Measurements from ENCODE around the gene UMPS. TPM values are rescaled to one million over a fixed set of nuclear protein-coding genes. Genes with fewer than 3 reads are reported as not detected.
A peak's percentile ranks its signal among the peaks of the same experiment; 100 is the strongest.
"Not testable (repeated sequence)": the region's sequence is repeated elsewhere in the genome, so short reads cannot be mapped to it uniquely, and the experiment has no call there.

UMPS gene
- total RNA-seq, 4 donors from 2014 or later: 20.6 to 30.1 (median 24.8) TPM

DNA sequence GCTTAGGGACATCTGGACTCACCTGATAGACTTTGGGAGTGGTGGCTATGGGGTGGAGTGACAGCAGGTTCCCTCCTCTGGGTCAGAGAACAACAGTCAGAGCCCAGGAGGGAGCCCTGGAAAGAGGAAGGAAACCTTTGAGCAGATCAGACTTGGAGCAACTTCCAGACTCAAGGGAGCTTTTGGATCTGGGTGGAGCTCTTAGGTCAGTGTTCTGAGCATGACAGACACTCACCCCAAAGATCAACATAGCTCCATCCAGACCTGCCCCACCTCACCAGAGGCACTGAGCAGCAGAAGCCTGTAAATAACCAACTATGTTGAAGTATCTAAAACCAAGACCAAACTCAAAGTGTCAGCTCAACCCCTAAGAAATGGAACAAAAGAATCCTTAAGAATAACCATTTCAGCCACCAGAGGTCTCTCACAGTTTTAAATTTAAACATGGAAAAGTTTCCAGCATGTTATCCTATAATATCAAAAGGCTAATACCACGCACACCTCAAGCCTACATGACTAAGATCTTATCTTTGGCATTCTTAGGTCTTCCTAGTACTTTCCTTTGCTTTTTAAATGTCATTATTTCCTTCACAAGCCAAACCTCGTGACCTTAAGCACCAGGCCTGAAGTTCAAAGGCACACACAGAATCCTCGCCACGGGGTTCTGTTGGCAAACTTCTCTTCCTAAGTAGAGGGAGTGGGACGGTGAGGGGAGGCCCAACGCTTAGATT, 56.4 kb downstream of the UMPS start:
- no peak for DNase-seq (ENCODE audit: low spot score in 2 of 2)
- Histone ChIP-seq H3K4me3 (no peak overlapping the region), H3K27ac (peak overlapping the region; percentile 24), H3K9me3 (no peaks in the 10 kb centered on the region), H3K4me1 (peaks cover 74% of the 10 kb centered on the region), H3K27me3 (no peaks in the 10 kb centered on the region), H3K36me3 (no peaks in the 10 kb centered on the region)
- WGBS: 32% methylated on average over 6 of the region's 6 CpGs
- TF ChIP-seq, protein P1, sequence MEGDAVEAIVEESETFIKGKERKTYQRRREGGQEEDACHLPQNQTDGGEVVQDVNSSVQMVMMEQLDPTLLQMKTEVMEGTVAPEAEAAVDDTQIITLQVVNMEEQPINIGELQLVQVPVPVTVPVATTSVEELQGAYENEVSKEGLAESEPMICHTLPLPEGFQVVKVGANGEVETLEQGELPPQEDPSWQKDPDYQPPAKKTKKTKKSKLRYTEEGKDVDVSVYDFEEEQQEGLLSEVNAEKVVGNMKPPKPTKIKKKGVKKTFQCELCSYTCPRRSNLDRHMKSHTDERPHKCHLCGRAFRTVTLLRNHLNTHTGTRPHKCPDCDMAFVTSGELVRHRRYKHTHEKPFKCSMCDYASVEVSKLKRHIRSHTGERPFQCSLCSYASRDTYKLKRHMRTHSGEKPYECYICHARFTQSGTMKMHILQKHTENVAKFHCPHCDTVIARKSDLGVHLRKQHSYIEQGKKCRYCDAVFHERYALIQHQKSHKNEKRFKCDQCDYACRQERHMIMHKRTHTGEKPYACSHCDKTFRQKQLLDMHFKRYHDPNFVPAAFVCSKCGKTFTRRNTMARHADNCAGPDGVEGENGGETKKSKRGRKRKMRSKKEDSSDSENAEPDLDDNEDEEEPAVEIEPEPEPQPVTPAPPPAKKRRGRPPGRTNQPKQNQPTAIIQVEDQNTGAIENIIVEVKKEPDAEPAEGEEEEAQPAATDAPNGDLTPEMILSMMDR (IDR thresholded peaks at IDR 0.05): peak in 1 of 2 donors; percentile 11
- TF ChIP-seq POLR2A (IDR thresholded peaks at IDR 0.05): no peak

DNA sequence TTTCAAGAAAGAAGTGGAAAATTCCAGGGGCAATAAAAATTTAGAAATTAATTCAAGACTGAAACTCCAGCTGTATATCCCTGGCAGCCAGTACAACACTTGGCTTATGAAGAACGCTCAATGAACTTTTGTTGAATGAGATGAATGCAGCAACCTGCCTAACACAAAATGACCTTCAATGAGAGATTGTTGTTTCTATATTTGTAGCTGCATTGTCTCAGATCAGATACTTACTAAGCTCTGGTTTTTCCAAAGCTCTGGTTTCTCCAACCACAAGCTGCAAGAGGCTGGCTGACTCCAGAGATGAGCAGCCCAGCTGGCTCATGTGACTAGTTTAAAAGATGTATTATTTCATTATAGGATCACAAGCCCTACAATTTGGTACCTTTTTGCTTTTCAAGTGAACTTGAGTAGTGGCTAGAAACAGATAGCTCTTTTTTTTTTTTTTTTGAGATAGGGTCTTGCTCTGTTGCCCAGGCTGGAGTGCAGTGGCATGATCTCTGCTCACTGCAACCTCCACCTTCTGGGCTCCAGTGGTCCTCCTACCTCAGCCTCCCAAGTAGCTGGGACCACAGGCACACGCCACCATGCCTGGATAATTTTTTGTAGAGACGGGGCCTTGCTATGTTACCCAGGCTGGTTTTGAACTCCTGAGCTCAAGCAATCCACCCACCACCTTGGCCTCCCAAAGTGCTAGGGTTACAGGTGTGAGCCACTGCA, 57.4 kb downstream of the UMPS start:
- H3K27ac ChIP-seq: peak overlapping the region; percentile 45
- peaks cover 74% of the 10 kb centered on the region for H3K4me1 ChIP-seq
- DNase-seq (ENCODE audit: low spot score in 2 of 2): no peak
- 74% methylated on average over 3 of the region's 3 CpGs for WGBS
- H3K27me3 ChIP-seq: no peaks in the 10 kb centered on the region
- no peaks in the 10 kb centered on the region for H3K9me3 ChIP-seq
- no peaks in the 10 kb centered on the region for H3K36me3 ChIP-seq
- TF ChIP-seq POLR2A (IDR thresholded peaks at IDR 0.05): no peak
- no peak overlapping the region for H3K4me3 ChIP-seq

DNA sequence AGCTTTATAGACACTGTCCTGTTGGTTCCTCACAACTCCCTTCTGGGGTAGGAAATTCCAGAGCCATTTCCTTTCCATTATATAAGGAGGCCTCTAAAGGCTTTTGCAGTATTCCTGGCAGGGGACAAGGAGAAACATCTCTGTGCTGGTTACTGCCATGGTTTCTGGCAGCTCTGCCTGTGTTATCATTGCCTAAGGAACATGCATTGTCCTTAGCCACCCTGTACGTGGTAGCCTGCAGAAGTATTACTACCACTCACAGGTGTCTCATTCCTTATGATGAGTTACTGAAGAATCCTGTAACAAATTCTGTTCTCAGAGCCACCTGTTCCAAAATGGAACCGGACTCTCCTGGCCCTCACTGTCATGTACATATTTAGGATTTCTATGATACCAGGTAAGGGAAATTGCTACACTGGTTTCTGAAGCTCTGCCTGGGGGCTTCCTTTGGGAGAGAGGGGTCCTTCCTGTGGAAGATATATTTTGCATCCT, 58.0 kb downstream of the UMPS start:
- 61% methylated on average over 2 of the region's 2 CpGs for WGBS
- Histone ChIP-seq H3K9me3 (no peaks in the 10 kb centered on the region), H3K36me3 (no peaks in the 10 kb centered on the region), H3K4me1 (peaks cover 79% of the 10 kb centered on the region), H3K4me3 (no peak overlapping the region), H3K27ac (peak overlapping the region; percentile 45), H3K27me3 (no peaks in the 10 kb centered on the region)
- TF ChIP-seq, protein P1 (IDR thresholded peaks at IDR 0.05): no peak
- TF ChIP-seq EP300 (IDR thresholded peaks at IDR 0.05) (no peak), POLR2AphosphoS5 (IDR thresholded peaks at IDR 0.05) (no peak), POLR2A (IDR thresholded peaks at IDR 0.05) (no peak)
- no peak for DNase-seq (ENCODE audit: low spot score in 2 of 2)

DNA sequence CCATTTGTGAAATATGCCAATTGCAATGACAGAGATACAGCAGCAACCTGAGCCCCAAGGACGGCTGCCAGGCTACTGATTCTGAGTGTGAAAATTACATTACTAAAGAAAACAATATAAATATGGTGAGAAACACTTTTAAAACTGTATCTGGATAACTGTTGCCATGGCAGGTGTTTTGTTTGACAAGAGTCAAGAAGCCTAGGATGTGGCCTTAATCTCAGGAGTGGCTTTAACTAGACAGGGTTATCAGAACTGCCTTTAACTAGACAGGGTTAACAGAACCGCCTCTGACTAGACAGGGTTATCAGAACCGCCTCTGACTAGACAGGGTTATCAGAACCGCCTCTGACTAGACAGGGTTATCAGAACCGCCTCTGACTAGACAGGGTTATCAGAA, 58.9 kb downstream of the UMPS start:
- Histone ChIP-seq H3K27ac (peak overlapping the region; percentile 34), H3K4me1 (peaks cover 81% of the 10 kb centered on the region)
- not testable (repeated sequence) for H3K27me3 ChIP-seq; H3K9me3 ChIP-seq; H3K36me3 ChIP-seq; H3K4me3 ChIP-seq; DNase-seq (ENCODE audit: low spot score in 2 of 2)
- WGBS: 87% methylated on average over 3 of the region's 5 CpGs

DNA sequence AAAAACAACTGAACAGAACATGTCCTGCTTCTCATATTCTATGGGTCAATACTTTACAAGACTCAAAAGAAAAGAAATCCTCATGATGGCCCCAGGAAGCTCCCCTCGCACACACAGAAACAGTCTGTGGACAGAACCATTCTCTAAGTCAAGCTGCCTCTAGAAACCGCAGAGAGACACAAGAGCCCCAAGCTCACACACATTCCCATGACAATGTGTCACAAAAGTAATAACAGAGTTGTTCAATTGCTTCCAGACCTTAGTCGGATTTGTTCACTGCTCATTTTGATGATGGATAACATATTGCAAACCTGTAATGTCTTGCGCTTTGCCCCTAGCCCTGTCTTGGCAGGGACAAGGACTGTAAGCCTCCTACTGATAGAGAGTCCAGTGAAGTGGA, 60.9 kb downstream of the UMPS start:
- 34% methylated on average over 4 of the region's 4 CpGs for WGBS
- Histone ChIP-seq H3K4me3 (no peak overlapping the region), H3K27ac (peak overlapping the region; percentile 84), H3K4me1 (peaks cover 73% of the 10 kb centered on the region), H3K9me3 (no peaks in the 10 kb centered on the region), H3K36me3 (peaks cover 10% of the 10 kb centered on the region), H3K27me3 (no peaks in the 10 kb centered on the region)
- DNase-seq (ENCODE audit: low spot score in 2 of 2): no peak
- TF ChIP-seq POLR2AphosphoS5 (IDR thresholded peaks at IDR 0.05) (peak in 1 of 3 donors; percentile 30), EP300 (IDR thresholded peaks at IDR 0.05) (no peak)

DNA sequence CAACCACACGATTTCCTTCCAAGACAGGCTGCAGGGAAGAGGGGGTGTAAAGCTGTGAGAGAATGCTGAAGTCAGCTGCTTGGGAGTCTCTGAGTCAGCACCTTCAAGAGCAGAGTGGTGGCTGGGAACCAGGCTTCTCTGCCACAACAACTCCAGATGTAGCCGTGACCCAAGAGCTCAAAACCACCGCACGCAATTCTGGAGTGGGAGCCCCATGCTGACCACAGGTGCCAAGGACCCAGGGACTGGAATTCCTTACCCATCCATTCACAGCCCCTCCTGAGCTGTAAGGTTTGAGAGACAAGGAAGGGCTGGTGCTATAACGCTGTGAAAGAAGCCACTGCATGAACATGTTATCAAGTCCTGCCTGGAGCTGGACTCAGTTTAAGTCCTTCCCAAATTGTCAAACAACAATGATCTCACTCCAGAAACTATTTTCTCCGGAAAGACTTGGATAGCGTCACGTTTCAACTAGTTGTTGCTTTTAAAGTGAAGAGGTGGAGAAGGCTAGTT, 61.4 kb downstream of the UMPS start:
- Histone ChIP-seq H3K27me3 (no peaks in the 10 kb centered on the region), H3K4me3 (no peak overlapping the region), H3K9me3 (no peaks in the 10 kb centered on the region), H3K36me3 (peaks cover 15% of the 10 kb centered on the region), H3K4me1 (peaks cover 68% of the 10 kb centered on the region), H3K27ac (peak overlapping the region; percentile 84)
- peak in 1 of 2 donors; percentile 88 for DNase-seq (ENCODE audit: low spot score in 2 of 2)
- TF ChIP-seq, protein P1 (IDR thresholded peaks at IDR 0.05): no peak
- TF ChIP-seq POLR2A (IDR thresholded peaks at IDR 0.05): no peak
- 19% methylated on average over 5 of the region's 8 CpGs for WGBS

Data from suprapubic skin (tissue), 4 donors.